Thyroid gland (tissue), 4 donors: ENCODE data around the gene UBAC1.

Experiments
- CTCF ChIP-seq, 6 experiments: fragments of 200-600 bp in 3 of 6; fragments of 450-650 bp in 3 of 6; sonication (generic) in 3 of 6; IDR thresholded peaks; one replicate each; pipeline ENCODE4 v1.5.1; 2016 to 2019; ENCODE audit warnings: antibody characterized with exemption in 6 of 6, mild to moderate bottlenecking in 2 of 6, inconsistent platforms in 1 of 6, moderate library complexity in 1 of 6
- POLR2A ChIP-seq, 2 donors: fragments of 450-650 bp; IDR thresholded peaks; one replicate each; pipeline ENCODE4 v1.6.1; 2017; ENCODE audit warnings: antibody characterized with exemption in 2 of 2, mild to moderate bottlenecking in 2 of 2, moderate library complexity in 1 of 2

- TF ChIP-seq CTCF (IDR thresholded peaks at IDR 0.05) (no peak), POLR2A (IDR thresholded peaks at IDR 0.05) (no peak)
Measured at GRCh38 chr9:135971892-135972291, 10.7 kb upstream of the UBAC1 start.
